Kidney epithelial cell (primary cell): ENCODE data around the gene ERP44. TPM values are rescaled to one million over a fixed set of nuclear protein-coding genes. Genes with fewer than 3 reads are reported as not detected.
"Not testable (repeated sequence)": the region's sequence is repeated elsewhere in the genome, so short reads cannot be mapped to it uniquely, and the experiment has no call there.

Experiments used
- DNase-seq: peaks from one replicate; pipeline ENCODE4 v3.0.0-alpha.2; 2010; ENCODE audit warnings: low read depth
- H3K27me3 ChIP-seq: 2 replicates; pipeline ENCODE4 v1.6.0; 2011; ENCODE audit warnings: low read length; ENCODE audit not compliant: control insufficient read depth, insufficient read depth
- H3K36me3 ChIP-seq: 2 replicates; pipeline ENCODE4 v1.5.1; 2011; ENCODE audit warnings: low read length; ENCODE audit not compliant: control insufficient read depth, insufficient read depth
- H3K4me3 ChIP-seq: 2 replicates; pipeline ENCODE4 v1.5.1; 2011; ENCODE audit warnings: low read depth, mild to moderate bottlenecking, control low read depth, low read length
- total RNA-seq: library from RNA; depleted of rRNA; stranded (reverse); fragments of >200 nt; gene quantifications from 2 replicates; pipeline ENCODE4 v1.2.3, GENCODE V29; 2015
- TF ChIP-seq, protein P1 (sequence below): IDR thresholded peaks from 2 replicates; pipeline ENCODE4 v1.5.1; 2011; ENCODE audit warnings: mild to moderate bottlenecking, moderate library complexity, low read length, control low read depth, inconsistent platforms; ENCODE audit not compliant: insufficient read depth, poor library complexity, severe bottlenecking

The ERP44 gene
- total RNA-seq, 1 donor from 2014 or later = 22.3 TPM

DNA sequence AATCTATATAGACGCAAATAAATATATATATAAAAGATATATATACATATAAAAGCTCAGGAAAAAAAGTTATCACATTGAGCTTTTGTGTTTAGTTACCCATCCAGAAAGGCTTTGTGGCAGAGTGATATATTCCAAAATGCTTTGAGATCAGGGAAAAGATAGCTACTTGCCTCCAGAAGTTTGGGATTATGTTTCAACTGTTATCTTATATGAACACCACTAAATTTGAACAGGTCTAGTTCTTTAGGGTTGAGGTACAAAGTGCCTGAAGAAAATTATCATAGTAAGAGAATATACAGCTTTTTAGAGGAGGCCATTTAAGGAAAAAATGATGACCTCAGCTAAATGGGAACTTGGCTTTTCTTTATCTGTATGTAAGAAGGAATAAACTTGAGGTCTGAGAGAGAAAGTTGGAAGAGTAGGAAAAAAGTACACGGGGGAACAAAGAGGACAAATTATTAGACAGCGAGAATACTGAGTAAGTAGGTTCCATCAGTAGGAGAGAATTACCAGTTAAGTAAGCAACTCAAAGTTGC, 2.4 kb downstream of the ERP44 start:
- Histone ChIP-seq H3K4me3 (no peak overlapping the region), H3K27me3 (no peaks in the 10 kb centered on the region), H3K36me3 (no peaks in the 10 kb centered on the region)
- TF ChIP-seq, protein P1, sequence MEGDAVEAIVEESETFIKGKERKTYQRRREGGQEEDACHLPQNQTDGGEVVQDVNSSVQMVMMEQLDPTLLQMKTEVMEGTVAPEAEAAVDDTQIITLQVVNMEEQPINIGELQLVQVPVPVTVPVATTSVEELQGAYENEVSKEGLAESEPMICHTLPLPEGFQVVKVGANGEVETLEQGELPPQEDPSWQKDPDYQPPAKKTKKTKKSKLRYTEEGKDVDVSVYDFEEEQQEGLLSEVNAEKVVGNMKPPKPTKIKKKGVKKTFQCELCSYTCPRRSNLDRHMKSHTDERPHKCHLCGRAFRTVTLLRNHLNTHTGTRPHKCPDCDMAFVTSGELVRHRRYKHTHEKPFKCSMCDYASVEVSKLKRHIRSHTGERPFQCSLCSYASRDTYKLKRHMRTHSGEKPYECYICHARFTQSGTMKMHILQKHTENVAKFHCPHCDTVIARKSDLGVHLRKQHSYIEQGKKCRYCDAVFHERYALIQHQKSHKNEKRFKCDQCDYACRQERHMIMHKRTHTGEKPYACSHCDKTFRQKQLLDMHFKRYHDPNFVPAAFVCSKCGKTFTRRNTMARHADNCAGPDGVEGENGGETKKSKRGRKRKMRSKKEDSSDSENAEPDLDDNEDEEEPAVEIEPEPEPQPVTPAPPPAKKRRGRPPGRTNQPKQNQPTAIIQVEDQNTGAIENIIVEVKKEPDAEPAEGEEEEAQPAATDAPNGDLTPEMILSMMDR = no peak
- DNase-seq = no peak

DNA sequence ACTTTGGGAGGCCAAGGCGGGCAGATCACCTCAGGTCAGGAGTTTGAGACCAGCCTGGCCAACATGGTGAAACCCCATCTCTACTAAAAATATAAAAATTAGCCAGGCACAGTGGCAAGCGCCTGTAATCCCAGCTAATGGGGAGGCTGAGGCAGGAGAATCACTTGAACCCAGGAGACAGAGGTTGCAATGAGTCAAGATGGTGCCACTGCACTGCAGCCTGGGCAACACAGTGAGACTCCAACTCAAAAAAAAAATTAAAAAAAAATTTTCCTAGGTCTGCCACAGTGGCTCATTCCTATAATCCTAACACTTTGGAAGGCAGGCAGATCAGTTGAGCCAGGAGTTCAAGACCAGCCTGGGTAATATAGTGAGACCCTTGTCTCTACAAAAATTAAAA, 4.4 kb downstream of the ERP44 start:
- not testable (repeated sequence) for H3K36me3 ChIP-seq, H3K4me3 ChIP-seq, H3K27me3 ChIP-seq, DNase-seq

DNA sequence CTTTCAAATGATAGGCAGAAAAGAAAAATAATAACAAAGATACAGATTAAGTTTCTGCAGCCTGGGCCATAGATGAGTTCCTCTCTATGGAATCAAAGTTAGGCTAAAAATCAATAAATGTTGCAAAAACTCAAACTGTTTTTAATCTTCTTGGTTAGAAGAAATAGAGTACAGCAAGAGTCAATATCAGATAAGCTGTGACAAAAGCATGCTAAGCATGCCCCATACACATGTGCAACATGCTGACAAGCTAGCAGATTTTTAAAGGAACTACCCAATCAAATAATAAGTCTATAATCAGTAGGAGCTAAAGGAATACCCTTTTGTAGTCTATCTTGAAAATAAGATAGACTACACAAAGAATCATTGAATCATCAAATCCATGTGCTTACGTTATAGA, 6.7 kb downstream of the ERP44 start:
- Histone ChIP-seq H3K27me3 (no peaks in the 10 kb centered on the region), H3K4me3 (no peak overlapping the region), H3K36me3 (no peaks in the 10 kb centered on the region)
- TF ChIP-seq, protein P1 = no peak
- no peak for DNase-seq

DNA sequence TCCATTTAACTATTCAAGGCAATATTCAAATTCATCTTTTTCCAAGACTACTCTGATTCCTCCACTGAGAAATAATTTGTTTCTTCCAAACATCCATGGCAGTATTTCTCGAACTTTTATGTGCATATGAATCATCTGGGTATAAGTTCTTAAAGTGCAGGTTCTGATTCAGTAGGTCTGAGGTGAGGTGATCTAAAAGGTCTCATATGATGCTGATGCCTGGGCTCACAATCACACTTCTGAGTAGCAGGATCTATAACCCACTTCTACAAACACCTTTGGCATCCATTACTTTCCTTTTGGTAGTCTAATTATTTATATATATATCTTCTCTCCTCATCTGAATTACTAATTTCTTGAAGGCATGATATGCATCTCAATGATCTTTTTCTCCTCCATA, 7.2 kb downstream of the ERP44 start:
- Histone ChIP-seq H3K4me3 (no peak overlapping the region), H3K36me3 (no peaks in the 10 kb centered on the region), H3K27me3 (no peaks in the 10 kb centered on the region)
- DNase-seq = no peak
- TF ChIP-seq, protein P1 = no peak

DNA sequence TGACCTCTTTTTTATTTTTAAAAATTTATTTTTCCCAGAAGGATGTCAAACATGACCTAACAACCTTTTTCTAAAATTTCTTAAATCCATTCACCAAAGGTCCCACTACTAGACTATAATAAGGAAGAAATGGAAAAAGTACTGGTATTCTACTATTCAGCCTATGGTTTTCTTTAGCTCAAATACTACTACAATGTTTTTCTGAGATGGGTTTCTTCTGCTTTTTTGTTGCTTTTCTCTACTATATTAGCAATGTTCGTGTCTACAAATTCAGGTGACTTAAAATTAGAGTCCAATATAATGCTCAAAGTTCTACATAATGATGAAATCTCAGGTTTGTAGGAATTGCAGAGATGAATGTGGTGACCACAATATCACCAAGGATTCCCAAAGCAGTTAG, 7.9 kb downstream of the ERP44 start:
- TF ChIP-seq, protein P1 = no peak
- no peak for DNase-seq
- H3K27me3 ChIP-seq = no peaks in the 10 kb centered on the region
- H3K4me3 ChIP-seq = no peak overlapping the region
- no peaks in the 10 kb centered on the region for H3K36me3 ChIP-seq

DNA sequence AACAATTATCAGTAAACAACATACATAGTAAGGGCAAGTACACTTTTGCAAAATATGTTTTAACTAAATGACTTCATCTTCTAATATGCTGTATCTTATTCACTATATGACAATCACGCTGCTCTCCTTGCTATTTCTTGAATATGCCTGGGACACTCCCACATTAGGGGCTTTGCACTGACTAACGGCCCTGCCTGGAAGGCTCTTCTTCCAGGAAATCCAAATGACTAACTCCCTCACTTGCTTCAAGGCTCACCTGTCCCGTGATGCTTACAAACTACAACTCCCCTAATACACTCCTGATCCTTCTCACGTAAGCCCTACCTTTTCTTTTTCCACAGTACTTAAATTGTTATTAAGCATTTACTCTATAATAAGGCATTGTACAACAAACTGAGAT, 10.6 kb downstream of the ERP44 start:
- TF ChIP-seq, protein P1 = no peak
- no peak overlapping the region for H3K4me3 ChIP-seq
- H3K27me3 ChIP-seq = no peaks in the 10 kb centered on the region
- H3K36me3 ChIP-seq = no peaks in the 10 kb centered on the region
- DNase-seq = no peak
